Liver (tissue), 9 donors: ENCODE data around the gene RUNX1. TPM values are rescaled to one million over a fixed set of nuclear protein-coding genes. Genes with fewer than 3 reads are reported as not detected.

ENCODE experiments used
- DNase-seq: peaks from one replicate; pipeline ENCODE4 v3.0.0-alpha.2; 2017; ENCODE audit warnings: low spot score
- H3K27ac ChIP-seq, 2 donors: one replicate each; pipeline ENCODE4 v1.7.0; 2013; ENCODE audit warnings: inconsistent platforms in 2 of 2, low read length in 2 of 2, control low read depth in 1 of 2, low read depth in 1 of 2, mild to moderate bottlenecking in 1 of 2
- H3K27me3 ChIP-seq, 4 donors: one replicate each; pipeline versions ENCODE4 v1.6.1 to v1.7.0; 2013; ENCODE audit warnings: low read length in 3 of 4, inconsistent platforms in 1 of 4, mild to moderate bottlenecking in 1 of 4, moderate library complexity in 1 of 4; ENCODE audit not compliant: control insufficient read depth in 4 of 4, insufficient read depth in 4 of 4
- H3K36me3 ChIP-seq, 4 donors: one replicate each; pipeline versions ENCODE4 v1.6.1 to v1.7.0; 2013; ENCODE audit warnings: low read length in 3 of 4, mild to moderate bottlenecking in 3 of 4, low read depth in 1 of 4, moderate library complexity in 1 of 4; ENCODE audit not compliant: control insufficient read depth in 4 of 4, insufficient read depth in 3 of 4
- H3K4me1 ChIP-seq, 4 donors: one replicate each; pipeline versions ENCODE4 v1.6.1 to v1.7.0; 2013; ENCODE audit warnings: low read length in 3 of 4, mild to moderate bottlenecking in 3 of 4, moderate library complexity in 1 of 4; ENCODE audit not compliant: control insufficient read depth in 4 of 4, insufficient read depth in 4 of 4
- H3K4me3 ChIP-seq, 3 donors: one replicate each; pipeline versions ENCODE4 v1.6.1 to v1.7.0; 2013; ENCODE audit warnings: low read length in 3 of 3, control low read depth in 1 of 3, low read depth in 1 of 3, mild to moderate bottlenecking in 1 of 3
- H3K9ac ChIP-seq, 2 donors: one replicate each; pipeline ENCODE4 v1.7.0; 2013; ENCODE audit warnings: low read length in 2 of 2, mild to moderate bottlenecking in 2 of 2, moderate library complexity in 2 of 2, control low read depth in 1 of 2, low read depth in 1 of 2
- H3K9me3 ChIP-seq, 4 donors: one replicate each; pipeline versions ENCODE4 v1.6.1 to v1.7.0; 2013; ENCODE audit warnings: low read length in 3 of 4; ENCODE audit not compliant: control insufficient read depth in 4 of 4
- CTCF ChIP-seq: fragments of 150-350 bp; IDR thresholded peaks from 2 replicates; pipeline ENCODE4 v1.5.1; 2017; ENCODE audit warnings: improper control_type of control experiment, low read depth, low read length; ENCODE audit not compliant: missing input control
- EGR1 ChIP-seq, 2 donors: IDR thresholded peaks; 2 replicates each; pipeline ENCODE4 v1.6.1; 2016 to 2018; ENCODE audit warnings: antibody characterized with exemption in 2 of 2, low read depth in 2 of 2
- FOXA1 ChIP-seq: IDR thresholded peaks from 2 replicates; pipeline ENCODE4 v1.6.1; 2016; ENCODE audit warnings: antibody characterized with exemption
- FOXA2 ChIP-seq: IDR thresholded peaks from 2 replicates; pipeline ENCODE4 v1.6.1; 2016; ENCODE audit warnings: antibody characterized with exemption
- GABPA ChIP-seq, 2 donors: IDR thresholded peaks in 1 of 2; conservative IDR thresholded peaks in 1 of 2; 2 replicates each; pipeline ENCODE4 v1.6.1; 2016; ENCODE audit warnings: antibody characterized with exemption in 2 of 2, mild to moderate bottlenecking in 1 of 2, moderate library complexity in 1 of 2
- HNF4A ChIP-seq, 2 donors: conservative IDR thresholded peaks; 2 replicates each; pipeline ENCODE4 v1.6.1; 2016; ENCODE audit warnings: antibody characterized with exemption in 2 of 2, mild to moderate bottlenecking in 2 of 2
- JUND ChIP-seq, 2 donors: IDR thresholded peaks; 2 replicates each; pipeline ENCODE4 v1.6.1; 2016; ENCODE audit warnings: antibody characterized with exemption in 2 of 2
- MAX ChIP-seq: IDR thresholded peaks from 2 replicates; pipeline ENCODE4 v1.6.1; 2016; ENCODE audit warnings: antibody characterized with exemption
- NR2F2 ChIP-seq: IDR thresholded peaks from 2 replicates; pipeline ENCODE4 v1.6.1; 2016; ENCODE audit warnings: antibody characterized with exemption
- RAD21 ChIP-seq, 2 donors: IDR thresholded peaks; 2 replicates each; pipeline ENCODE4 v1.6.1; 2016; ENCODE audit warnings: antibody characterized with exemption in 2 of 2, mild to moderate bottlenecking in 2 of 2
- REST ChIP-seq: IDR thresholded peaks from 2 replicates; pipeline ENCODE4 v1.6.1; 2016; ENCODE audit warnings: antibody characterized with exemption, mild to moderate bottlenecking
- RXRA ChIP-seq, 2 donors: IDR thresholded peaks; 2 replicates each; pipeline ENCODE4 v1.6.1; 2017 to 2018; ENCODE audit warnings: antibody characterized with exemption in 2 of 2, mild to moderate bottlenecking in 1 of 2
- SP1 ChIP-seq: IDR thresholded peaks from 2 replicates; pipeline ENCODE4 v1.6.1; 2018; ENCODE audit warnings: antibody characterized with exemption, mild to moderate bottlenecking
- TAF1 ChIP-seq: conservative IDR thresholded peaks from 2 replicates; pipeline ENCODE4 v1.6.1; 2016; ENCODE audit warnings: antibody characterized with exemption, mild to moderate bottlenecking
- YY1 ChIP-seq: IDR thresholded peaks from 2 replicates; pipeline ENCODE4 v1.6.1; 2016; ENCODE audit warnings: antibody characterized with exemption, mild to moderate bottlenecking
- ZBTB33 ChIP-seq: IDR thresholded peaks from 2 replicates; pipeline ENCODE4 v1.6.1; 2016; ENCODE audit warnings: antibody characterized with exemption
- WGBS: extraction: QIAGEN DNeasy Blood & Tissue Kit; methylation state at CpG from one replicate; pipeline ENCODE4 v1.1.7; 2013; 5-methylcytosine and 5-hydroxymethylcytosine counted together
- polyA plus RNA-seq, 2 donors: library from polyadenylated mRNA; stranded (reverse) in 1 of 2; unstranded in 1 of 2; fragments of 200-250 nt in 1 of 2; fragments of >200 nt in 1 of 2; fragmentation: Nextera tagmentation in 1 of 2; extraction: Ambion mirVana in 1 of 2; gene quantifications; one replicate each; pipeline versions ENCODE4 v1.2.1 to v1.2.3, GENCODE V29; 2013 to 2015
- total RNA-seq, 2 donors: library from RNA; depleted of rRNA; stranded (reverse); fragments of >200 nt; gene quantifications; one replicate each; pipeline ENCODE4 v1.2.3, GENCODE V29; 2014
- donor health status: healthy.
- donor health status: healthy.
- donor health status: healthy.
- donor health status: healthy.
- donor health status: healthy.

Gene RUNX1
- total and polyA plus RNA-seq, 4 donors, result 0.98 to 7.2 (median 3.1) TPM

- no peak for DNase-seq
- WGBS, result 62% methylated on average over 6 of the region's 6 CpGs
- Histone ChIP-seq H3K4me1 (no peaks in the 10 kb centered on the region), H3K36me3 (no peaks in the 10 kb centered on the region), H3K9me3 (no peaks in the 10 kb centered on the region), H3K9ac (no peak overlapping the region), H3K4me3 (no peak overlapping the region), H3K27ac (no peak overlapping the region), H3K27me3 (no peaks in the 10 kb centered on the region)
- TF ChIP-seq MAX (no peak), YY1 (no peak), RXRA (IDR thresholded peaks at IDR 0.05) (peak; percentile 73 to 77), CTCF (no peak), REST (no peak), GABPA (IDR thresholded peaks at IDR 0.05 in 1 of 2, conservative IDR thresholded peaks at IDR 0.05 in 1 of 2) (peak in 1 of 2 donors; percentile 28), HNF4A (conservative IDR thresholded peaks at IDR 0.05) (peak; percentile 22), SP1 (peak; percentile 36), FOXA1 (no peak), RAD21 (IDR thresholded peaks at IDR 0.05) (peak; percentile 24 to 42), EGR1 (IDR thresholded peaks at IDR 0.05; ENCODE audit: low read depth in 2 of 2) (no peak), JUND (IDR thresholded peaks at IDR 0.05) (no peak)
Measured at GRCh38 chr21:35063428-35064172, 14.5 kb upstream of the RUNX1 start.

- Histone ChIP-seq H3K9ac (no peak overlapping the region), H3K27ac (no peak overlapping the region), H3K4me3 (no peak overlapping the region), H3K27me3 (no peaks in the 10 kb centered on the region), H3K9me3 (no peaks in the 10 kb centered on the region), H3K36me3 (no peaks in the 10 kb centered on the region), H3K4me1 (no peaks in the 10 kb centered on the region)
- DNase-seq, result no peak
- TF ChIP-seq FOXA2 (no peak), SP1 (no peak), TAF1 (no peak), RXRA (IDR thresholded peaks at IDR 0.05) (no peak), NR2F2 (no peak), FOXA1 (no peak), ZBTB33 (no peak), YY1 (no peak)
- 92% methylated on average over 3 of the region's 3 CpGs for WGBS
Measured at GRCh38 chr21:35062016-35062415, 12.9 kb upstream of the RUNX1 start.
